Stimulated activated CD8-positive, alpha-beta memory T cell treated with anti-CD3 and anti-CD28 coated beads, Interleukin-7, amount 100 ng/mL, for 24 hours (primary cell): ENCODE results near the gene SOS2.
"Not testable (repeated sequence)": the region's sequence is repeated elsewhere in the genome, so short reads cannot be mapped to it uniquely, and the experiment has no call there.

Experiments
- DNase-seq: peaks from one replicate; pipeline ENCODE4 v3.0.0-alpha.2; 2020; ENCODE audit warnings: low read depth

The SOS2 gene

GRCh38 chr14:50225974-50226297, 5.4 kb downstream of the SOS2 start:
- no peak for DNase-seq

- DNase-seq, result no peak
Measured at GRCh38 chr14:50225067-50225973, 6.1 kb downstream of the SOS2 start.

- DNase-seq, result no peak
Measured at GRCh38 chr14:50222055-50222613, 9.2 kb downstream of the SOS2 start.

- no peak for DNase-seq
Measured at GRCh38 chr14:50218501-50218900, 12.9 kb downstream of the SOS2 start.

- DNase-seq, result no peak
Measured at GRCh38 chr14:50215416-50215815, 16.0 kb downstream of the SOS2 start.

- DNase-seq, result no peak
Measured at GRCh38 chr14:50213795-50214194, 17.6 kb downstream of the SOS2 start.

GRCh38 chr14:50212726-50213125, 18.7 kb downstream of the SOS2 start:
- DNase-seq, result no peak

- no peak for DNase-seq
Measured at GRCh38 chr14:50210074-50210473, 21.3 kb downstream of the SOS2 start.

GRCh38 chr14:50198499-50198898, 32.9 kb downstream of the SOS2 start:
- DNase-seq, result no peak

GRCh38 chr14:50191499-50191898, 39.9 kb downstream of the SOS2 start:
- DNase-seq, result no peak

GRCh38 chr14:50186107-50186506, 45.3 kb downstream of the SOS2 start:
- DNase-seq, result no peak

GRCh38 chr14:50173891-50174290, 57.5 kb downstream of the SOS2 start:
- no peak for DNase-seq

- no peak for DNase-seq
Measured at GRCh38 chr14:50171895-50172294, 59.5 kb downstream of the SOS2 start.

- DNase-seq, result not testable (repeated sequence)
Measured at GRCh38 chr14:50167381-50167780, 64.0 kb downstream of the SOS2 start.

GRCh38 chr14:50156111-50156510, 75.3 kb downstream of the SOS2 start:
- DNase-seq, result no peak

GRCh38 chr14:50148799-50149198, 82.6 kb downstream of the SOS2 start:
- no peak for DNase-seq

- no peak for DNase-seq
Measured at GRCh38 chr14:50139192-50139591, 92.2 kb downstream of the SOS2 start.

GRCh38 chr14:50127802-50128201, 103.6 kb downstream of the SOS2 start:
- no peak for DNase-seq

GRCh38 chr14:50123062-50123461, 108.3 kb downstream of the SOS2 start:
- no peak for DNase-seq

GRCh38 chr14:50122291-50122690, 109.1 kb downstream of the SOS2 start:
- no peak for DNase-seq

- DNase-seq, result no peak
Measured at GRCh38 chr14:50121486-50121885, 109.9 kb downstream of the SOS2 start.

GRCh38 chr14:50117456-50117855, 113.9 kb downstream of the SOS2 start:
- no peak for DNase-seq

- no peak for DNase-seq
Measured at GRCh38 chr14:50116966-50117365, 114.4 kb downstream of the SOS2 start.
